GM18907 (cell line): ENCODE results near the gene RERE.
"Not testable (repeated sequence)": the region's sequence is repeated elsewhere in the genome, so short reads cannot be mapped to it uniquely, and the experiment has no call there.

Experiments
- ATAC-seq: cut with Tn5 transposase; IDR thresholded peaks from one replicate; pipeline ENCODE4 v1.9.1; 2021; ENCODE audit warnings: mild to moderate bottlenecking, moderate library complexity; ENCODE audit not compliant: unreplicated experiment

Gene RERE

GRCh38 chr1:8525558-8526275, 291.7 kb downstream of the RERE start:
- ATAC-seq, result peak; percentile 63

DNA sequence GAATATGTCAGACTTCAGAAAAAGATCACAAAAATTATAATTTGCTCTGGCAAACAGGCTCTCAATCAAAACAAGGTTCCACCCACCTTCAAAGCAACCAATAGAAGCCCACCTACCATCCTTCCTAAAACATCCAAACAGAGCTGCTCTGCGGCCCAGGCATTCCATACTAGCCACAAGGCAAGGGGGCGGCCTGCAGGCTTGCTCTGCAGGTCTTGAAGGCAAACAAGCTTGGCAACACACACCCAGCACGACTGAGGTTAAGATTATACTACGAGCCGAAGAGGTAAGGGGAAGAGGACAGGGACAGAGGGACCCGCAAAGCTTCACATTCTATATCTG, 292.3 kb downstream of the RERE start:
- no peak for ATAC-seq

DNA sequence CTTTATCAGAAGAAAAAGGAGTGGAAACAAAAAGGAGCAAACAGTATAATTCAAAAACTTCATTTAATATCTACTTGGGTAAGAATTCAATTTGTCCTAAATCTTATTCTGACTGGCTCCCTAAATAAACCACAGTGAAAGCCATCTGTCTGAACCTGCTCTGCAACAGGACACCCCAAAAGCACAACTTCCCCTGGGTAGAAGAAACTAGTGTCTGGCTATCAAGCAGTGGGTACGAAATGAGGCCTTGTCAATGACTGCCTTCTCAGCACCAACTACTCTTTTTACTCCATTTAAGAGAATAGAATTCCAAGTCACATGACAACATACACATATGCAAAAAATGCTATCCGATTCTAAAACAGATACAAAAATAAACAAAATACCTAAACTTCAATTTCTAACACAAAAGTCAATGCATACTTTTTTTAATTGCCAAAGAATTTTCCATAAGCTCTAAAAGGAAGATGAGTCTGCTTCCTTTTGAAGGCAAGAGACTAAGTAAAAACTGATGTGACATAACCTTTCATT, 292.7 kb downstream of the RERE start:
- ATAC-seq, result no peak

- ATAC-seq, result no peak
These were observed 293.7 kb downstream of the RERE start for GRCh38 chr1:8523666-8524206.

DNA sequence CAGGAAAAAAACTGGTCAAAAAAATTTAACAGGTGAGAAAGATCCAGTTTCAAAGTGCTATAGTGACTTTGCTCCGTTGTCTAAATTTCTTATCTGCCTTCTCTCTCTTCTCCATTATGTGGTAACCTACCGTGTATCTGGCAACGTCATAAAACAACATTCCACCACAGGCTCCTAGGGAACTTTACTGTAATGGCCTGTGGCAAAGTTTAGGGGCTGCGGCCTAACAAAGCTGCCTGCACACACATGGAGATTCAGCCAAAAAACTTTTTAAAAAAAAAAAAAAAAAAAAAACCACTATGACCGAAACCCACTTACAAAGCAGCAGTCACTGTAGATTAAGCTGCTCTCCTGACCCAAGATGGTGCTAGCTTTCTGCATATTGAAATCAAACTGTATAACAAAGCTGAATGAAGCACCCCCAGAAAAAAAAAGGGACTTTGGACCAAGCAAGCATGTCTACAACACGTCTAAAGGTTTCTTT, 296.9 kb downstream of the RERE start:
- no peak for ATAC-seq

DNA sequence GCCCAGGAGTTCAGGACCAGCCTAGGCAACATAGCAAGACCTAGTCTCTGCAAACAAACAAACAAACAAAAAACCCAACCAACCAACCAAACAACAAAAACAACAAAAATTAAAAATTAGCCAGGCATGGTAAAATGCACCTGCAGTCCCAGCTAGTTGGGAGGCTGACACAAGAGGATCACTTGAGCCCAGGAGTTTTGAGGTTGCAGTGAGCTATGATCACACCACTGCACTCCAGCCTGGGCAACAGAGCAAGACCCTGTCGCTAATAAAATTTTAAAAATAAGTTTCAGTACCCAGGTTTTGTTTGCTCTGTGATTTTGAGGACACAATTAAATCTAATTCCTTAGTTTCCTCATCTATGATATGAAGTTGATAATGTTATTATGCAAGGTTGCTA, 298.3 kb downstream of the RERE start:
- ATAC-seq, result no peak

DNA sequence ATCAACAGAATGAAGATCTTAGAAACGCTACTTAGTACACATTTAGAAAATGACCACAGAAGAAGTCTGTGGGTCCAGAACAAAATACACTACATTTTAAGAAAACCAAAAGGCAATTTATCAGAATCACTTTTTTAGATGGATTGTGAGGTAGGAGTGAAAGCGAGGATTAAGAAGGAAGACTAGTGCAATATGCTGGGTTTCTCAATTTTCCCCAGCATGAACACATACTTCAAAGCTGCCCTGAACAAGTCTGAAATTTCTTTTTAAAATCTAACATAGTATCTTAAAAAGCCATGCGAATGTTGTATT, 299.0 kb downstream of the RERE start:
- ATAC-seq, result no peak

DNA sequence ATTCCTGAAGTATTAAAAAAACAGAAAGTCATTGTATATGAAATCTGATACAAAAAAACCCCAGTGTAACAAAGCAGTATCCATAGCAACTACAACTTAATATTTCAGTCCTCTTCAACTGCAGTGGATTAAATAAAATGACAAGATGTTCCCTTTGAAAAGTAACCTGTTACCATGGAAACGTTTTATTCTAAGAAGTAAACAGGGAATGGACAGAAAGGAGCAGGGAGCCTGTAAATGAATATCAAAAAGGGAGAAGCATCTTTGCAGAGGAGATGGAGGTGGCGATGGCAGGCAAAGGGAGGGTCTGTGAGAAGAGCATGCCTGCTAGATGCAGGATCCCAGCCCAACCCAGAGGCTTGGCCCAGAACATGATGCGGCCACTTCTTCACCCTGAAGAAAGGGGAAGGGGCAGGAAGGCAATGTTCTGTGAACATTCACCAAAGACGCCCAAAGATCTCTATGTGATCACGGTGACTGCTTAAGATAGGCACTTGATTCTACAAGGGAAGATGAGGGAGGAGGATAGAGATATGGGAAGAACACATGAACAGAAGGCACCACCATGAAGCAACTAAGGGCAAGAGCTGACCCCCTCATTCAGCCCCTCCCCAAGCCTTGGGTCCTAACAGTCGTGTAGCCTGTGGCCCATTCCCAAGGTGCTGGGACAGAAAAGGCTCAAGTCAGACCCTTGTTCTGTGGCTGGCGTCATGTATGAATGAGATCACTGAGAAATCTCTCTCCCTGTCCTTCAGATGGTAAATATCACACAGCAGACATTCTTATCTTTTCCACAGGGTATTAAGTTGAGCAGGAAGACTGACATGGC, 299.6 kb downstream of the RERE start:
- no peak for ATAC-seq

DNA sequence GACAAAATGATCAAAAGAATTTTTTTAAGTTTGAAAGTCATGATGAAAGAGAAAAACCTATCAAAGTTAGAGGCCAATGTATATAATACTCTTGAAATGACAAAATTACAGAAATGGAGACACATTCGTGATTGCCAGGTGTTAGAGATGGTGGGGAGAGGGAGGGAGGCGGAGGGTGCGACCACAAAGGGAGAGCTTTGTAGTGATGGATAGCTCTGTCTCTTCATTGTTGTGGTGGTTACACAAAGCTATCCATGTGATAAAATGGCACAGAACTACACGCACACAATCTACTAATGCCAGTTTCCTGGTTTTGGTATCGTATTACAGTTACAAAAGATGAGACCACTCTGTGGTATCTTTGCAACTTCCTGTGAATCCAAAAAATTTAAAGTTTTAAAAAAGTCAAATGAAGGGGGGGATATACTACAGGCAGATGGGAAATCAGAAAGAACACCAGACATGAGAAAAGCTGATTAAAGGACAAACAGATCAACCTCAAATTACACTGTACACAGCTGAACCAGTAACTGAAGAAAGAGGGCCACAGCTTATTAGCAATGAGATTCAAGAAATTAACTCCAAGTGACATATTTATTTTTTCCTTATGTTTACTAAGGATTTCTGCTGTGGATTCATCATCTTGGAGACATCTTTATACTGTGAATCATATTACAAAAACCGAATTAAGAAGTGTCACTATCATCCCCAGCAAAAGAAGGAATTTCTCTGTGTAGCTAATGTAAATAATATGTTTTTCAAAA, 300.5 kb downstream of the RERE start:
- ATAC-seq, result no peak

- no peak for ATAC-seq
These were observed 301.1 kb downstream of the RERE start for GRCh38 chr1:8516278-8516777.

- ATAC-seq, result no peak
These were observed 304.9 kb downstream of the RERE start for GRCh38 chr1:8512504-8512903.

DNA sequence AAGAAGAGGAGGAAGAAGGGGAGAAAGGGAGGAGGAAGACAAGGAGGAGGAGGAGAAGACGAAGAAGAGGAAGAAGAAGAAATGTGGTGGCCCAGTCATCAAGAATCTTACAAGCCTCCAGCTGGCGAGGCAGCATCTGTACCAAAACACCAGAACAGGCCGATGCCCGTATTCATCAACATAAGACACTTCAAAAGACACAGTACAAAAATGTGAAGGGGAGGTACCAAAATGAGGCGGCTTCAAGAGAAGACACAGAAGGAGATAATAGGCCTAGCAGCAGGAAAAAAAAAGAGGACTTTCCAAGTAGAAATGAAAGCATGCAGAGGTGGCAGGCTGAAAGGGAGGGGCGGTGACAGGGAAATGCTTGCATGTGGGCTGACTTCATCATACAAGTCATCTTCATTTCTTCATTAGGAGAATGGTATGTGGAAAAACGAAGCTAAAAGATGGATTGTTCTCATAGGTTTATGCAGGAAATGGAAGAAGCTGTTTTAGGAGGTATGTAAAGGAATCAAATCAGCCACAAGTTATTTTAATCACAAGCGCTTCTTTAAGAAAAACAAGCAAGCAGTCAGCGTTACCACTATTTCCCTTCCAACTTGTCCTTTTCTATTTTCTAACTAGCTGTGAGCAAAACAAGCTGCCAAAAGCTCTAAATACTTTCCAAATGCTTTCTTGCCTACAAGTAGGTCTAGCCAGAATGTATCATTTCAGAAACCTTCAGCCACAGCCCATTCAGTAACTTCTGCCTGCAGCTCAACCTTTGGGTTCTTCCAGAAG, 307.2 kb downstream of the RERE start:
- no peak for ATAC-seq

GRCh38 chr1:8509579-8509978, 307.9 kb downstream of the RERE start:
- ATAC-seq, result no peak

DNA sequence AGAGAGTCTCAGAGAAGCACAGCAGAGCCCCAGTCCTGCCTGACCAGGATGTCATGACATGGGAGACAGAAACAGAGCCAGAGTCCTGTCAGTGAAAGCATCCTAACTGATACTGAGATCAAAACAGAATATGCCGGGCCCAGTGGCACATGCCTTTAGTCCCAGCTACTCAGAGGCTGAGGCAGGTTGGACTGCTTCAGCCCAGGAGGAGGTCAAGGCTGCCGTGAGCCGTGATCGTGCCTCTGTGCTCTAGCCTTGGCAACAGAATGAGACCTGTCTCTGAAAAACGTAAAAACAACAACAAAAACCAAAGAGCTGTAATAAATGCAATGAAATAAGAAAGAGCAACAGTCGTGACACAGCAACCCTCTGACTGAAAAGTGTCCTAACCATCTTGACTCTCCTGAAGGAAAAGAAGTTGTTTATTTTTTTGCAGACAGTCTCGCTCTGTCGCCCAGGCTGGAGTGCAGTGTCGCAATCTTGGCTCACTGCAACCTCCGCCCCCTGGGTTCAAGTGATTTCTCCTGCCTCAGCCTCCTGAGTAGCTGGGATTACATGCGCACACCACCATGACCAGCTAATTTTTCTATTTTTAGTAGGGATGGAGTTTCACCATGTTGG, 310.3 kb downstream of the RERE start:
- ATAC-seq, result no peak

DNA sequence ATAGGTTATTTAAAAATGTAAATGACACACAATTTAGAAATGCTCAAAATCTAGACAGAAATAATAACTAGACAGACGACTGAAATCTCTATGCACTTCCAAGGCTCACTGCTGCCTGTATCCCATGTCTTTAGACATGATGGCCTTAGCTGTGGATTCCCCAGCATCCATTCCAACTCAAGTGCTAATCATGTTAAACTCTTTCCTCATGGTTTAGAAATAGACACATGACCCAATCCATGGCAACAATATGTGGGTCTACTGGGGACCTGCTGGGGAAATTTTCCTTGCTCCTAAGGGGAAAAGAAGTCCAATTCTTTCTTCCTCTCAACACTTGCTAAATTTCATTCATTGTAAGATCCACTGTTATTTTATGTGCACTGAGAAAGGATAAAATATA, 311.0 kb downstream of the RERE start:
- no peak for ATAC-seq

GRCh38 chr1:8503842-8504241, 313.6 kb downstream of the RERE start:
- no peak for ATAC-seq

GRCh38 chr1:8502949-8503348, 314.5 kb downstream of the RERE start:
- ATAC-seq, result not testable (repeated sequence)

DNA sequence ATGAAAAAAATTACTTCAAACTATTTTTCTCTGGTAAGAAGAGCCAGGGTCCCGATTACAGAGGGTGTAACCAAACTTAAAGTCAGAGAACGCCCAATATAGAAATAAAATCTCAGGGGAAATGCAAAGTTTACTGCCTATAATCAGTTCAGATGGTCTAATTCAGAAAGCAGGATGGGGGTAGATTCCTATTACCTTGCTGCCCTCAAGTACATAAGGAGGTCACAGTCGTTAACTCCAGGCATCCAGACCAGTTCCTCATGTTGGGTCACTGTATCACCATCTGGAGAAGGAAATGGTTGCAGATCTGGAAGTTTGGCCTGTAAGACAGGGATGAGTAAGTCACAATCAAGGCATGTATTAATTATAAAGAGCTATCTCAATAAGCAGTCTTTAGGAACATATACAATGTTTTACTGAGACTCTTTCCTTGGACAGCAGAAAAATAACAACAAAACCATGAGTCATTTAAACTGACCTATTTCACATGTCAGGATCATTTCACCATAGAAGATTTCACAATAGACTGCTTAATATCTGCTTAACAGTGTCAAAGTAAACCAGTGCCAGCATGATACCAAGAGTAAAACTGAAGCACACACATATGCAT, 320.1 kb downstream of the RERE start:
- ATAC-seq, result no peak

DNA sequence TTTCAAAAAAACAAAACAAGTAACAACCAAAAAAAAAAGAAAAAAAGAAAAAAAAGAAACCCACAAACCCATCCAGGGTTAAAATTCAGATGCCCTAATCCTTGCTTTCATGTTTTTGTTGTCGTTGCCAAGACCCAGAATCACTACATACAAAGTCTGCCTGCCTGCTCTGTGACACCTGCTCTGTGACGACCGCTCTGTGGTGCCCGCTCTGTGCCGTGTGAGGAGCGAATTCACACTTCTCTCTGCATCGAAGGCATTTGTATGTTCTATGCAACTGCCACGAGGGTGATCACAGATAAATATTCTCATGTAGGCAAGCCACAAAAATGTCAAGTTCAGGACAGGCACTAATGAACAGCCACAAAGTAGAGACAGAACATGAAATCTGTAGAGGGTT, 321.0 kb downstream of the RERE start:
- ATAC-seq, result no peak
